Loucy (cell line): ENCODE measurements around the gene PPIL4.

Experiments used
- H2AFZ ChIP-seq: fragments of 200-600 bp; sonication (generic); 2 replicates; pipeline ENCODE4 v1.6.0; 2016; ENCODE audit warnings: antibody characterized with exemption, mild to moderate bottlenecking, low read length, moderate library complexity
- H3F3A ChIP-seq: fragments of 200-600 bp; 2 replicates; pipeline ENCODE4 v1.6.0; 2016; ENCODE audit warnings: antibody characterized with exemption, low read depth, mild to moderate bottlenecking
- H3K27me3 ChIP-seq: fragments of 200-600 bp; sonication (generic); 2 replicates; pipeline ENCODE4 v1.6.1; 2014; ENCODE audit warnings: low read length, mild to moderate bottlenecking; ENCODE audit not compliant: insufficient read depth, poor library complexity, severe bottlenecking
- H3K36me3 ChIP-seq: fragments of 200-600 bp; sonication (generic); 2 replicates; pipeline ENCODE4 v1.6.1; 2016; ENCODE audit warnings: low read length; ENCODE audit not compliant: insufficient read depth
- H3K4me1 ChIP-seq: fragments of 200-600 bp; sonication (generic); 2 replicates; pipeline ENCODE4 v1.5.1; 2014; ENCODE audit warnings: low read length, mild to moderate bottlenecking; ENCODE audit not compliant: insufficient read depth, poor library complexity, severe bottlenecking
- H3K4me2 ChIP-seq: fragments of 200-600 bp; sonication (generic); 2 replicates; pipeline ENCODE4 v1.6.0; 2014; ENCODE audit warnings: antibody characterized with exemption, low read length, low read depth, mild to moderate bottlenecking; ENCODE audit not compliant: poor library complexity, severe bottlenecking
- H3K4me3 ChIP-seq: fragments of 200-600 bp; sonication (generic); 2 replicates; pipeline ENCODE4 v1.5.1; 2014; ENCODE audit warnings: low read length, mild to moderate bottlenecking, mixed read lengths; ENCODE audit not compliant: poor library complexity, severe bottlenecking
- H3K79me2 ChIP-seq: fragments of 200-600 bp; sonication (generic); 2 replicates; pipeline ENCODE4 v1.6.1; 2014; ENCODE audit warnings: low read length; ENCODE audit not compliant: insufficient read depth
- H3K9ac ChIP-seq: fragments of 200-600 bp; sonication (generic); 2 replicates; pipeline ENCODE4 v1.6.0; 2014; ENCODE audit warnings: mild to moderate bottlenecking, low read depth, low read length, moderate library complexity; ENCODE audit not compliant: poor library complexity, severe bottlenecking
- H3K9me2 ChIP-seq: fragments of 200-600 bp; sonication (generic); replicated peaks from 2 replicates; pipeline ENCODE4 v1.6.1; 2016; ENCODE audit warnings: low read depth, low read length, mixed read lengths
- H3K9me3 ChIP-seq: fragments of 200-600 bp; sonication (generic); 2 replicates; pipeline ENCODE4 v1.6.1; 2014; ENCODE audit warnings: mild to moderate bottlenecking, antibody characterized with exemption, low read length, low read depth; ENCODE audit not compliant: insufficient read depth
- H4K20me1 ChIP-seq: fragments of 200-600 bp; sonication (generic); 2 replicates; pipeline ENCODE4 v1.6.0; 2014; ENCODE audit warnings: antibody characterized with exemption, low read length, mild to moderate bottlenecking; ENCODE audit not compliant: insufficient read depth, poor library complexity, severe bottlenecking
- CTCF ChIP-seq: fragments of 200-600 bp; sonication (generic); conservative IDR thresholded peaks from 2 replicates; pipeline ENCODE4 v1.5.1; 2014; ENCODE audit warnings: mild to moderate bottlenecking, antibody characterized with exemption, low read length
- EZH2phosphoT487 ChIP-seq: fragments of 200-600 bp; IDR thresholded peaks from 2 replicates; pipeline ENCODE4 v1.6.1; 2018; ENCODE audit warnings: antibody characterized with exemption, mild to moderate bottlenecking, moderate library complexity, borderline replicate concordance

The PPIL4 gene

DNA sequence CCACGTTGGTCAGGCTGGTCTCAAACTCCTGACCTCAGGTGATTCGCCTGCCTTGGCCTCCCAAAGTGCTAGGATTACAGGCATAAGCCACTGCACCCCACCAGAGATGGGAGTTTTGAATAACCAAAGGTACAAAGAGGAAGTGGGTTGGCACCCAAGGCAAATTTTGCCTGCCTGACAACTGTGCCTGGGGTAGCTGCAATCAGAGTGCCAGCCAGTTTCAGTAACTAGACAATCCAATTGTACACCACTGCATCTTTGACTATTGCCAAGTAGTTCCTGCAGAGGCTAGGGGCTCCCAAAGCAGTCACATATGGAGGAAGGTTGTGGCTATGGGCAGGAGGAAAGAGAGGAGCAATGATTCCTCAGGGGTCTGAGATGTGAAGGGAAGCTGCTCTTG lies 77.7 kb downstream of the PPIL4 start:
- Histone ChIP-seq H3K4me2 (no peak overlapping the region), H2AFZ (no peak overlapping the region), H3K9ac (no peak overlapping the region), H3K4me1 (no peaks in the 10 kb centered on the region), H3K79me2 (no peaks in the 10 kb centered on the region), H3K9me2 (no peaks in the 10 kb centered on the region), H4K20me1 (no peaks in the 10 kb centered on the region), H3F3A (no peaks in the 10 kb centered on the region), H3K36me3 (no peaks in the 10 kb centered on the region), H3K9me3 (no peaks in the 10 kb centered on the region), H3K27me3 (no peaks in the 10 kb centered on the region), H3K4me3 (no peak overlapping the region)
- TF ChIP-seq EZH2phosphoT487: no peak
- TF ChIP-seq CTCF: no peak

DNA sequence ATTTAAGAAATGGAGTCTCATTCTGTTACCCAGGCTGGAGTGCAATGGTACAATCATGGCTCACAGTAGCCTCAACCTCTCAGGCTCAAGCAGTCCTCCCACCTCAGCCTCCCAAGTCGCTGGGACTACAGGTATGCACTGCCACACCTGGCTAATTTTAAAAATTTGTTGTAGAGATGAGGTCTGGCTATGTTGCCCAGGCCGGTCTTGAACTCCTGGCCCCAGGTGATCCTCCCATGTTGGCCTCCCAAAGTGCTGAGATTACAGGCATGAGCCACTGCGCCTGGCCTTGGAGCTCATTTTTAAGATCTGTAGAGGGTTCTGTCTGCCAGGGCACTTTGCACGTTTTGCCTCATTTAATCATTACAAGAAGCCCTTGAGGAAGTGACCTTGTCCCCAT lies 78.6 kb downstream of the PPIL4 start:
- TF ChIP-seq CTCF: no peak
- no peak overlapping the region for H3K4me3 ChIP-seq
- no peaks in the 10 kb centered on the region for H3K4me1 ChIP-seq
- no peak overlapping the region for H3K9ac ChIP-seq
- H4K20me1 ChIP-seq: no peaks in the 10 kb centered on the region
- no peaks in the 10 kb centered on the region for H3K79me2 ChIP-seq
- H3K9me2 ChIP-seq: no peaks in the 10 kb centered on the region
- no peaks in the 10 kb centered on the region for H3K36me3 ChIP-seq
- H2AFZ ChIP-seq: no peak overlapping the region
- H3F3A ChIP-seq: no peaks in the 10 kb centered on the region
- H3K4me2 ChIP-seq: no peak overlapping the region
- no peaks in the 10 kb centered on the region for H3K9me3 ChIP-seq
- H3K27me3 ChIP-seq: no peaks in the 10 kb centered on the region

DNA sequence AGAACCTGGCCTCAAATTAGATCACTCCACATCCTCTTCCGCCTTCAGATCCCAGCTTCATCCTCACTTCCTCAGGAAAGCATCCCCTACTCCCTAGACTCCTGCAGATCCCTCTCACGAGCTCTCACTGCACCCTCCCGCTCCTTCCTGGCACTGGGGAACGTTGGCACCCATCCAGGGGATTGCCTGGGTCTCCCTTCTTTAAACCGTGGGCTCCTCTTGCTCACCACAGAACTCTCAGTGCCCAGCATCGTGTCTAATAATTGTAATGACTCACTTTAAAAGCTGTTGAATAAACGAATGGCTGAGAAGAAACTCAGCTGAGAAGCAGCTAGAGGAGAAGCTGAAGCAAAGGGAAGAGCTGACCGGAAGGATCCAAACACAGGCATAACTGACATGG lies 81.4 kb downstream of the PPIL4 start:
- TF ChIP-seq EZH2phosphoT487 (no peak), CTCF (no peak)

More for the DNA sequence above, 81.4 kb downstream of the PPIL4 start:
- H3K9me2 ChIP-seq: no peaks in the 10 kb centered on the region
- H2AFZ ChIP-seq: no peak overlapping the region
- H3K9ac ChIP-seq: no peak overlapping the region
- no peaks in the 10 kb centered on the region for H3K79me2 ChIP-seq
- H3K27me3 ChIP-seq: no peaks in the 10 kb centered on the region
- no peaks in the 10 kb centered on the region for H3F3A ChIP-seq
- no peaks in the 10 kb centered on the region for H4K20me1 ChIP-seq
- no peaks in the 10 kb centered on the region for H3K4me1 ChIP-seq
- no peak overlapping the region for H3K4me3 ChIP-seq
- H3K9me3 ChIP-seq: no peaks in the 10 kb centered on the region
- no peaks in the 10 kb centered on the region for H3K36me3 ChIP-seq
- H3K4me2 ChIP-seq: no peak overlapping the region
